ENCODE measurements around the gene INSC.

Gene INSC

GRCh38 chr11:15111215-15111614 lies 3.5 kb upstream of the INSC start:
- no peak for DNase-seq

GRCh38 chr11:15112131-15112541 lies 2.6 kb upstream of the INSC start:
- DNase-seq: no peak

GRCh38 chr11:15113381-15113780 lies 1.3 kb upstream of the INSC start:
- no peak for DNase-seq

GRCh38 chr11:15115686-15116085 lies 963 bp downstream of the INSC start:
- DNase-seq: no peak

GRCh38 chr11:15117751-15118150 lies 3.0 kb downstream of the INSC start:
- no peak for DNase-seq

GRCh38 chr11:15118431-15118830 lies 3.7 kb downstream of the INSC start:
- DNase-seq: no peak

GRCh38 chr11:15119352-15119751 lies 4.6 kb downstream of the INSC start:
- no peak for DNase-seq

- DNase-seq: no peak
Measured at GRCh38 chr11:15119826-15120225, 5.1 kb downstream of the INSC start.

GRCh38 chr11:15123849-15124248 lies 9.1 kb downstream of the INSC start:
- no peak for DNase-seq

- no peak for DNase-seq
Measured at GRCh38 chr11:15124528-15124927, 9.8 kb downstream of the INSC start.

GRCh38 chr11:15127341-15127740 lies 12.6 kb downstream of the INSC start:
- DNase-seq: no peak

GRCh38 chr11:15128621-15129020 lies 13.9 kb downstream of the INSC start:
- no peak for DNase-seq

- no peak for DNase-seq
Measured at GRCh38 chr11:15136166-15136565, 21.4 kb downstream of the INSC start.

GRCh38 chr11:15139096-15139770 lies 24.5 kb downstream of the INSC start:
- DNase-seq: no peak

GRCh38 chr11:15139958-15140659 lies 25.4 kb downstream of the INSC start:
- DNase-seq: no peak

- DNase-seq: no peak
Measured at GRCh38 chr11:15141381-15141780, 26.7 kb downstream of the INSC start.

- DNase-seq: no peak
Measured at GRCh38 chr11:15142838-15143237, 28.1 kb downstream of the INSC start.

GRCh38 chr11:15143855-15144254 lies 29.1 kb downstream of the INSC start:
- DNase-seq: no peak

GRCh38 chr11:15144347-15144746 lies 29.6 kb downstream of the INSC start:
- no peak for DNase-seq

GRCh38 chr11:15145151-15145550 lies 30.4 kb downstream of the INSC start:
- no peak for DNase-seq

- no peak for DNase-seq
Measured at GRCh38 chr11:15145615-15146014, 30.9 kb downstream of the INSC start.

GRCh38 chr11:15146271-15147003 lies 31.7 kb downstream of the INSC start:
- no peak for DNase-seq

- DNase-seq: no peak
Measured at GRCh38 chr11:15148169-15148568, 33.4 kb downstream of the INSC start.

GRCh38 chr11:15149050-15149449 lies 34.3 kb downstream of the INSC start:
- no peak for DNase-seq
